IPS DF 19.7 (cell line): ENCODE measurements around the gene BCL2L14.

Source experiments
- DNase-seq: peaks from one replicate; pipeline ENCODE4 v3.0.0-alpha.2; 2013; ENCODE audit warnings: low read depth, low spot score

BCL2L14 gene, protein sequence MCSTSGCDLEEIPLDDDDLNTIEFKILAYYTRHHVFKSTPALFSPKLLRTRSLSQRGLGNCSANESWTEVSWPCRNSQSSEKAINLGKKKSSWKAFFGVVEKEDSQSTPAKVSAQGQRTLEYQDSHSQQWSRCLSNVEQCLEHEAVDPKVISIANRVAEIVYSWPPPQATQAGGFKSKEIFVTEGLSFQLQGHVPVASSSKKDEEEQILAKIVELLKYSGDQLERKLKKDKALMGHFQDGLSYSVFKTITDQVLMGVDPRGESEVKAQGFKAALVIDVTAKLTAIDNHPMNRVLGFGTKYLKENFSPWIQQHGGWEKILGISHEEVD

DNA sequence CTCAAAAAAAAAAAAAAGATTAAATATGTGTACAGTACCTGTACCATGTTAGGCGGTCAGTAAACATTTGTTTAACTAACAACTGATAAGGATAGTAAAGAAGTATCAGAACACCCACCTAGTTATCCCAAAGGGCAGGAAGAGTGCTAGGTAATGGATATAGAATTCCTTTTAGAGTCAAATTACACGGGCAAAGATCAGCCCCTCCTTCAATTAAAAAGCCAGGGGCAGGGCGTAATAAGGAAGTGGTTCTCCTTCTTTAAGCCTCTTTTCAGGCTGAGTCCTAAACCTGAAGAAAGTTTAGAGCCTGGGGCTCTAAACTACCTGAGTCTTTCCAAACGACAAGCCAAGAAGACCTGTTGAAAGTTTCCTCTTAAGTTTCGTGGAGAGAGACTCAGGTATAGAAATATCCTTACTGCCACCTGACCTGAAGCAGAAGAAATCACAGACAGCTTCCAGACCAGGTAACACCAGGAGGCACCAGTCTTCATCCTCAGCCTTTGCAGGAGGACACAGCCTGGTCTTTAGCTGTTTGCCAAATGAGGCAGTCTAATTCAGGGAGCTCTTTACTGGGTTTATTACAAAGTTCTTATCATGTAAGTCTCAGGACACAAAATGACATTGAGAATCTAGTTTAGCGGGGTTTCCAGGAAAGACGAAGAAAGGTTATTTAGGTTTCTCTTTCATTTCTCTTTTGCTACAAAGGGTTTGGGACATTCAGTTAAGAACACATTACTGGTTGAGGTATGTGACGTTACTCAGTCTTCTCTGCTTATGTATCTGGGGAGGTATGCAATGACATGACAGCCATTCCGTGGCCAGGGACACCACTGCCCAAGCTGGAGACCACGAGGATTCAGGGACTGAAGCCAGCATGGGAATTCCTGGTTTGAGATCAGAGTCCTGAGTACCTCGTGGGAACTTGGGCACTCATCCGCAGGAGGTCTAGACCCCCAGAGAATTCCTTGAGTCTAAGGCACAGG lies at the start of gene BCL2L14:
Gene BCL2L14, plus strand, starts transcription at position 266 of the 983 bp plus-strand sequence. CDS start 8,367 bp downstream, outside the sequence.
- DNase-seq, result no peak

DNA sequence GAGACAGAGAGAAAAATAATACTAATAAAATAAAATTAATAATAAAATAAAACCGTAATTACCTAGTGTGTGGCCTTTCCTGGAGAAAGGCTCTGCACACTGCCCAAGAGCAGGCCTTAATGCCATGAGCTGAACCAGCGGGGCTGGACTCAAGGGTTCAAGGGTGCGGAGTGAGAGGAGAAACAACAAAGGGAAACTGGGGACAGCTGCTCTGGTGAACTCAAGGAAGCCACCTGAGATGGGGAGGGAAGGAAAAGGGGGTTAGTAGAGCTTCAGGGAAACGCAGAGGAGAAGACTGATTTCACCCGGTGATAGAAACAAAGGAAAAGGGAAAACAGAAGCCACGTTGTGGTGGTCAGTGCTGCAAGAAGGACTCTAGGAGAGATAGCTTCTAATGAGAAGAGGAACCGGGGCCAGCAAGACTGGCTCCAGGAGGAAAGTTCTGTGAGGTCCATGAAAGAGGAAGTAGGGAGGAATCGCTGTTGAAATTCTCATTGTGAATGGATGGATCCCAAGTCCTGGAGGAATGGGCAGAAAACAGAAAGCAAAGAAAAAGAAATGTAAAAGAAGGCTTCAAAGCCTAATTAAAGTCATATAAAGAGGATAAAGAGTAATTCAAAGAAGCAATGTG lies 48.3 kb upstream of the BCL2L14 start:
- DNase-seq, result no peak

DNA sequence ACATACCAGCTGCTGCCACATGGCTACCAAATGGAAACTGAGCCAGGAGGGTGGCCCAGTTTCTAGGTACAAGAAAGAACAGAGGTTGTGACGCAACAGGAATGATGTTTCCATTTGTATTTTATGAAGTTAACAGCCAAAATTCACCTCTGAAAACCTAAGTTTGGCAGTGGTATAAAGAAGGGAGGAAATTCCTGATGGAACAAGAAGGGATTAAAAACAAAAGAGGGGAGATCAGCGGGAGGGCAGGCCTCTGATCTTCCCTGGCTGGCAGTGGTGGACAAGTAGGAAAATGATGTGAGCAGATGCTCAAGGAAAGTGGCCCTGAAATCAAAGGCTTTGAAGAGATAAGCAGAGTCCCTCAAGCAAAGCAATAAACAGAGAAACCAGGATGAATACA lies 47.3 kb upstream of the BCL2L14 start:
- DNase-seq, result no peak

DNA sequence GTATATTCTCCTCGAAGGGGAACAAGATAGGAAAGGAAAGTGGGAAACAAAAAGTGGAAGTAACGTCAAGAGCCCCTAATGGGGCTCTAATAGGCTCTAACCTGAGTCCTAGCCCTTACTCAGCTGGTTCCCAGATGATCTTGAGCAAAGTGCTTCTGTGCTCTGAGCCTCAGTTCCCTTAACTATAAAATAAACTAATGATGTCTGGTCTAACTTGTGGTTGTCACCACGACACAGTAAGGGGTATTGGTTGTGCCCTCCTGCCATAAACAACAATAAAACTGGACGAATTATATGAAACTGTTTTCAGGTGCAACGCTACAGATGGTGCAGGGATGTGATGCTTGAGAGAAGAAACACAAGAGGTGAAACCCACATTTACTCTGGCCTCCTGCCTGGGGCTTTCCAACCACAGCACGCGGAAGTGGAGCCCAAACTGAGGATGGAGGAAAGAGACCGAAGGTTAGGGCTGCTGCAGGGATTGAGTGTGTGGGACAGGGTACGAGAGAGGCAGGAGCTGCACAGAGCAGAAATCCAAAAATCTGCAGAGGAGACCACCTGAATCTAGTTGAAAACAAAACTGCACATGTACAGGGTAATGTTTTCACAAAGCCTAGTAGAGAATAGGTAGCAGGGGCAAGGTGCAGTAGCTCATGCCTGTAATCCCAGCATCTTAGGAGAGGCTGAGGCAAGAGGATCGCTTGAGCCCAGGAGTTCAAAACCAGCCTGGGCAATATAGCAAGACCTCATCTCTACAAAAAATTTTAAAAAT lies 45.6 kb upstream of the BCL2L14 start:
- no peak for DNase-seq

DNA sequence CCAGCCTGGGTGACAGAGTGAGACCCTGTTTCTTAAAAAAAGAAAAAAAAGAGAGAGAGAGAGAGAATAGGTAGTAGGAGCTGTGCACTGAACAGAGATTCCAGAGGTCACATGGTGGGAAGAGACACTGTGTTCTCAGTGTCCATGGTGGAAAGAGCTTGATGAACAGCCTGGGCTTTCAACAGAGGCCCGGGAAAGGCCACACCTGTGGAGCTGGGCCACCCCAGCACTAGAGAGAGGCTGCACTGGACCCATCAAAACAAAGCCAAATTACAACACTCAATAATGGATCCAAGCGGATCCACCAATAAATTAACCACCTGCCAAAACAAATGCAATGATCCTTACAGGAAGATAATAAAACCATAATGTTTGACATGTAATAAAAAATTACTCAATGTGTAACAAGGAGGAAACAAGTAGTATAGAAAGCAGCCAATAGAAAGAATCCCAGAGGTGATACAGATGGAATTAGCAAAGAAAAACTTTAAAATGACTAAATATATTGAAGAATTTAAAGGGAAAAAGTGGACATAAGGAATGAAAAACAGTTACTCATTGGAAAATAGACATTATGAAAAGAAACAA lies 44.8 kb upstream of the BCL2L14 start:
- no peak for DNase-seq

DNA sequence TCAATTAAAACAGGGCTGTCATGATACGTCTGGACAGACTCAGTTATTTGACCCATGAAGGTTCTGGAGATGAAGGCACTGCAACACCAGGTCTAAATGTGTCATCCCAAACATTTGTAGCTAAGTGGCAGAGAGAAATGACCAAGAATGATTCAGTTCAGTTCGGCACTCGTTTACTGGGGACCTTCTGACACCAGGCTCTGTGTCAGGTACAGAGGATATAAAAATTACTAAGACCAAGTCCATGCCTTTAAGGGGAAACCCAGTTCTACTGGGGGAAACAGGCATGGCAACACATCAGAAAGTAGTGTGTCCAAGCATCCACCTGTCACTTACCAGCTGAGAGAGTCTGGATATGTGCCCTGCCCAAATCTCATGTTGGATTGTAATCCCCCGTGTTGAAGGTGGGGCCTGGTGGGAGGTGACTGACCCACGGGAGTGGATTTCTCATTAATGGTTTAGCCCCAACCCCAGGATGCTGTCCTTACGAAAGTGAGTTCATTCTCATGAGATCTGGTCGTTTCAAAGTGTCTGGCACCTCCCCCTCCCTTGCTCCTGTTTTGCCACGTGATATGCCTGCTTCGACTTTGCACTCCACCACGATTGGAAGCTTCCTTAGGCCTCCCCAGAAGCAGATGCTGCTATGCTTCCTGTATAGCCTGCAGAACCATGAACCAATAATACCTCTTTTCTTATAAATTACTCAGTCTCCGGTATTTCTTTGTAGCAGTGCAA lies 41.9 kb upstream of the BCL2L14 start:
- no peak for DNase-seq

DNA sequence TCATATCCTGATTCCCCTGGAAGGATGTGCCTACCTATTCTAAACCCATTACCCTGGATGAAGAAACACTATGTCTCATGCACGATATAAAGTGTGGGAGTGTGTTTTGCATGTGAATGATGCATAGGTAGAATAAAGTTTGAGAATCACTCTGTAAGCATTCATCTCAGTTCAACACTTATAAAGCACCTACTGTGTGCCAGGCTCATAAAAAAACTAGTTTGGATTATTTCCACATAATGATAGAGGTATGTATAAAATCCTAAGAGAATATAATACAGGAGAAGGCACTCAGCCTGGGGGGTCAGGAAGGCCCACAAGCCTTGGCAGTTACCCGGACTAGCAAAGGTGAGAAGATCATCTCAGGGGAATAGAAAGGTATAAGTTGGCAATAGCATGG lies 41.1 kb upstream of the BCL2L14 start:
- no peak for DNase-seq

DNA sequence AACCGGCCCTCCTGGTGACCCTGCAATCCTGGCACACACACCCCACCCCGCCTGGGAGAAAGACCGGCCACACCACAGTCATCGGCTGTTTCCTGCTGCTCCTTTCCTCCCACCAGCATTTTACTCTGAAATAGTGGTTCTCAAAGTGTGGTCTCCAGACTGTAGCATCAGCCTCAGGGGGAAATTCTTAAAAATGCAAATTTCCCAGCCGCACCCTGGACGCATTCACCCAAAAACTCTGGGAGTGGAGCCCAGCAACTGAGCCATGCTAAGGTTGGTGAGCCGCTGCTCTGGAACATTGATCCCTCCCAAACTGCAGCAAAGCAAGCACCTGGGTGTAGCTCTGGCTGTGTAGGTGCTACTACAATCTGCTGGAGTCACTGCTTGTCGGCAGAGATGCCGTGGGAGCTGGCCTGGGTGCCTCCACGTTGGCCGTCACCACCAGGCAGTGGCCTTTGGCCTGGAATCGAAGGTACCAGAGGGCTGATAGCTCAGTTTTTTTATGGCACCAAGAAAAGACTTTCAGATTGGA lies 38.4 kb upstream of the BCL2L14 start:
- DNase-seq, result no peak

DNA sequence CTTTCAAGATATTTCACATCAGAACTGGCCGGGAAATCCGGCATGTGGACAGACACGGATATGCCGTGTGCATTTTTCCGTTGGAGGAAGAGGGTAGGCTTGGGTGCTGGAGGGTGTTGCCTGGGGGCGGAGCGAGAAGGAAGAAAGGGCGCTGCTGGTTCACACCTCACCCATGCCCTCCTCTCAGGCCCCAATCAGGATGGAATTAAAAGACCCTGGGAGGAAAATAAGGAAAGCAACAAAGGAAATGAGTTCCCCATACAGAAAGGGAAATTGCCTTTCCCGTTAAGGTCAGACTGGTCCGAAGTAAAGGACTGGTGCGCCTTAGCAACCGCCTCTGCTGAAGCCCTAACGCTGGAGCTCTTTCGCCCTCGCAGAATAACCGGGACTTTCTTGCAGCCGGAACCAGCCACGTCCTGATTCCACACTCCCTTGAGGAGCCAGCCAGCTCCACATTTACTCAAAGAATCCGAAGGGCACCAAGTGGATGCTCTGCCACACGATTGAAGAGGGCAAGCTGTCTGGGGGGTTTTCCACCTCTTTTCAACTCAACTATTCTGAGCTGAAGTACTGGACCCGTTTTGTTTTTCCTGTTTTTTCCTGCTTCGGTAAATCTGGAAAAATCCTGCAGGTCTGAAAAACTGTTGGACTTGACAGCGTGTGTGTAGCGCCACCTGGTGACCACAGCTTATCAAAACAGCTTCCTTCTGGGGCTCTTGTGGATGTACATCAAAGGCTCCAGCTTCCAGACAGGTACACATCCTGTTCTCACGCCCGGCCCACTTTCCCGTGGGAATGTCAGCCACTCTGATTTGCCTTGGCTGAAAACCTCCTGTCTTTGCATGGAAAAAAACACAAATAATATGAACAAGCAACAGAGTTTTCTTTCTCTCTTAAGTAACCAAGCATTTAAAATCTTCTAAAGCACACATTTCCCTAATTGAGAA lies 37.6 kb upstream of the BCL2L14 start:
- peak; percentile 82 for DNase-seq

DNA sequence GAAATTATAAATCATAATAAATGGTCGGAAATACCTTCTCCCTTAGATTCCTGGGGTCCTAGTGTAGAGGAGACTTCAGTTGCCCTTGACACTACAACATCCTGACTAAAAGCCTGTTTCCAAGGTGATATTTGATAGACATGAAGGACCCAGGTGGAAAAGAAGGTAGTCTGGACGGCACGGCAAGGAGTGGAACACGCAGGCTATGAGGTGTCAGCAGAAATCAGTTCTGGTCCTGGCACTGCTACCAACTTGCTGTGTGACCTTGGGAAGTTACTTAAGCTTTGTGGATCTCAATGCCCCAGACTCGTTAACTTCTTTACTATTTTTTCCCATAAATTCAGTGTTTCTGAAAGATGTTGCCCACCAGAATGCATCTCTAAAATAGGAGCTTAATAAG lies 36.9 kb upstream of the BCL2L14 start:
- DNase-seq, result no peak

DNA sequence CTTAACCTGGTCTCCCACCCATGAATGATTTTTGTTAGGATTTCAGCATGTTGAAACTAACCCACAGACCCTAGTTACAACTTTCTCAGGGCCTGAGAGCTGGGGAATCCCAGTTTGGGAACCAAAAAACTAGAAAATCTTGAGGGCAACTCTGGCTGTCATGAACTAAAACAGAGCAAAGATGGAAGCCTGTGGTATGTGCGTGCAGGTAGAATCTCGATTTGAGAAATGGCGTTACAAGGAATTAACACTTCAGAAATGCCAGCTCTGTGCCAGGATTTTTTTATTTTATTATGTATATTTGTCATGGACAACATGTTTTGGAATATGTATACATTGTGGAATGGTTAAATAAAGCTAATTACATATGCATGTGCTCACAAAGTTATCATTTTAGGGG lies 36.4 kb upstream of the BCL2L14 start:
- no peak for DNase-seq

DNA sequence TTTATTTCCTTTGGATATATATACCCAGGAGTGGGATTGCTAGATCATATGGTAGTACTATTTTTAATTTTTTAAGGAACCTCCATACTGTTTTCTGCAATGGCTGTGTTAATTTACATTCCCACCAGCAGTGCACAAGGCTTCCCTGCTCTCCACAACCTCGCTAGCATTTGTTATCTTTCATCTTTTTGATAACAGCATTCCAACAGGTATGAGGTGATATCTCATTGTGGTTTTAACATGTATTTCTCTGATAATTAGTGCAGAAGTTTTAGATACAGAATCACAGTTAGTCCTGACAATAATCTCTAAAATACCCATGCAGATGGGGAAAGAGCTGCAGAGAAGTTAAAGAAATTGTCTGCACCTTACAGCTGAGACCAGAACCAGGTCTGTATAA lies 35.5 kb upstream of the BCL2L14 start:
- no peak for DNase-seq

DNA sequence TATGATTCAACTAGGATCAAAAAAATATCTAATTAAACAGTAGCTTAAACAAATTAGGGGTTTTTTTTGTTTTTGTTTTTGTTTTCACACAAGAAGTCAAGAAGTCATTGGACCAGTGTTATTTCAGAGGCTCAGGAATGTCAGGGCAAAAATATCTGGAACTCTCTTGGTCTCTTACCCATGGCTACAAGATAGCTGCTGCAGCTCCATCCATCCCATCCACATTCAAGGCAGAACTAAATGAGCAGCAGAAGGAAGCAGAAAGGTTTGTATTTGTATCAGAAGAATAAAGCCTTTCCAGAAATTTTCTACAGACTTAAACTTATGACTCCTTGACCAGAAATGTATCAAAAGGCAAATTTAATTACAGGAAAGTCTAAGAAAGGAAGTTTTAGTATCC lies 33.8 kb upstream of the BCL2L14 start:
- no peak for DNase-seq

DNA sequence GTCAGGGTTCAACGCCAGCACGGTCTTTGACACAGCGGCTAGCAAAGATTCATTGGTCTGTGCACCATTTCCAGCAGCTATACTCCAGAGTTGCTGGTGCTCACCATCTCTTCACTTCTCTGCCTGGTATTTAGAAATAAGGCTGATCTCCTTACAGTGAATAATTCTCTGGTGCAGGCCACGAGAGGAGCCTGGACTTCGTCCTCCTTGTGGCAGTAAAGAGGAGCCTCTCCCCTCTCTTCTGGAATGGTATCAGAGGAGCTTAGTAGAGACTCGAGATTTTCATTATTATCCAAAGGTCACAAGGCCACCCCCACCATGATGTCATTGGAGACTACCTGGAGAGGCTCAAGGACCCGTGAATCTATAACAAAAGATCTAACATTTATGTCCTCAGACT lies 30.8 kb upstream of the BCL2L14 start:
- DNase-seq, result no peak

DNA sequence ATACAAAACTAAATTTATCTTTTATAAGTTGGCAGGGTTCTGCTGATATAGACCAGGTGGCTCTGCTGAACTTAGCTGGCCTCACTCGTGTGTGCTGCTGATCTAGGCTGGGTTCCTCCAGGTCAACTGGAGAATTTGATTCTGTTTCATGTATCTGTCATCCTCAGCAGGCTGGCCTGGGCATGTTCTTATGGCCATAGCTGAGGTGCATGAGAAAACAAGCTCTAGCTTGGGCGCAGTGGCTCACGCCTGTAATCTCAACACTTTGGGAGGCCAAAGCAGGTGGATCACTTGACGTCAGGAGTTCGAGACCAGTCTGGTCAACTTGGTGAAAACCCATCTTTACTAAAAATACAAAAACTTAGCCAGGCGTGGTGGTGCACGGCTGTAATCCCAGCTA lies 24.3 kb upstream of the BCL2L14 start:
- DNase-seq, result no peak

DNA sequence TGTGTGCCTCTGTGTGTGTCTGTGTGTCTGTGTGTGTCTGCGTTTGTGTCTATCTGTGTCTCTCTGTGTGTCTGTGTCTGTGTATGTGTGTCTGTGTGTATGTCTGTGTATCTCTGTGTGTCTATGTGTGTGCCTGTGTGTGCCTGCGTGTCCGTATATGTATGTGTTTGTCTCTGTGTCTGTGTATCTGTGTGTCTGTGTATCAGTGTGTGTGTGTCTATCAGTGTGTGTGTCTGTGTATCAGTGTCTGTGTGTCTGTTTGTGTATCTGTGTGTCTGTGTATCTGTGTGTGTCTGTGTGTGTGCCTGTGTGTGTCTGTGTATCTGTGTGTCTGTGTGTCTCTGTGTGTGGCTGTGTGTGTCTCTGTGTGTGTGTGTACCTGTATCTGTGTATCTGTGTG lies 23.1 kb upstream of the BCL2L14 start:
- DNase-seq, result no peak

DNA sequence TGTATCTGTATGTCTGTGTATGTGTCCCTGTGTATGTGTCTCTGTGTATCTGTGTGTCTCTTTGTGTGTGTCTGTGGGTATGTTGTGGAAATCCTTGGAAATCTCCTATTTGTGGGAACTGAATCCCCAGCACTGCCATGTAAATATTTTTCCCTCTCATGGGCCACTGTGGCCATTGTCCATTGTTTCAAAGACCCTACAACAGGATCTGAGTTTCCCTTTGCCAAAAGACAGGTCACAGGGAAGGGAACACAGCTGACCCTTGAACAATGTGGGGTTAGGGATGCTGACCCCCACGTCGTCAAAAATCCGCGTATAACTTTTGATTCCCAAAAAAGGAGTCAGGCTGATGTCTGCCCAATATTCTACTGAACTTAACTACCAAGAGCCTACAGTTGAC lies 22.5 kb upstream of the BCL2L14 start:
- no peak for DNase-seq

DNA sequence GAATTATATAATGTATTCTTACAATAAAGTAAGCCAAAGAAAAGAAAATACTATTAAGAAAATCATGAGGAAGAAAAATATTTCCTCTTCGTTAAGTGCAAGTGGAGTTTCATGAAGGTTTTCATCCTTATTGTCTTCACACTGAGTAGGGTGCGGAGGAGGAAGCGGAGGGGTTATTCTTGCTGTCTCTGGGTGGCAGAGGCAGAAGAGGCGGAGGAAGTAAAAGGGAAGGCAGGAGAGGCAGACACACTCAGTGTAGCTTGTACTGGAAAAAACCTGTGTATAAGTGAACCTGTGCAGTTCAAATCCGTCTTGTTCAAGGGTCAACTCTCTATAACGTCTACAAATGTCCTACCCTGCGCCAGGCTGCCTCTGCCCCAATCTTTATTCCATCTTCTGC lies 22.0 kb upstream of the BCL2L14 start:
- no peak for DNase-seq

DNA sequence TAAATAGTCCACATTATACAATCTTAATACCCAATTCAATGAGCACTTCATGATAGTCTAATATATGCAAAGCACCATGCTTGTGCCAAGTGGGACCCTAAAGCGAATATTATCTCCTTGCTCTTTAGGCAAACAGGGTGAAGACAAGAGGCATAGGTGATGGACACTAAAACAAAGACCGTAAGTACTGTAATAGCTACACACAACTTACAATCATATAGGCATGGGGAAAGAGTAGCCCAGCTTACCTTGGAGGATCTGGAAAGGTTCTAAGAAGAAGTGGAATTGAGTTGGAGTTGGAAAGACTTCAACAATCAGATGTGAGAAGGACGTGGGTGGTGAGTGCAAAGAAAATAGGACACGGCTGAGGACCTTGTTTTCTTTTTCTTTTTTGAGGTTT lies 19.1 kb upstream of the BCL2L14 start:
- no peak for DNase-seq
